Inflammatory macrophage treated with lipopolysaccharide for 1 hour (primary cell): ENCODE measurements around the gene KCTD7.
"Not testable (repeated sequence)": the region's sequence is repeated elsewhere in the genome, so short reads cannot be mapped to it uniquely, and the experiment has no call there.

Experiments used
- DNase-seq, 2 donors: peaks; one replicate each; pipeline ENCODE4 v3.0.0-alpha.2; 2020 to 2022

KCTD7 gene

DNA sequence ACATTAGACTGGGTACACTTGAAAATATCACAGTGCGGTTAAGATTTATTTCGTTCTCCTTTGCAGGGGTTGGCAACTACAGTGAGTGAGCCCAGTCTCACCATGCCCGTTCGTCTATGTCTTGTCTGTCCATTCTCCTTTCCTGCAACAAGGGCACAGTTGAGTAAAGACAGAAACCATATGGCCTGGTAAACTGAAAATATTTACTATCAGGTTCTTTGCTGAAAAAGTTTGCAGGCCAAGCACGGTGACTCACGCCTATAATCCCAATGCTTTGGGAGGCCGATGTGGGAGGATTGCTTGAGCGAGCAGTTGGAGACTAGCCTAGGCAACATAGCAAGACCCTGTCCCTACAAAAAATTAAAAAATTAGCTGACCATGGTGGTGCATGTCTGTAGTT is 11.4 kb upstream of the KCTD7 start:
- DNase-seq: no peak

- DNase-seq: not testable (repeated sequence)
Observed at GRCh38 chr7:66619341-66619948, 9.2 kb upstream of the KCTD7 start.

DNA sequence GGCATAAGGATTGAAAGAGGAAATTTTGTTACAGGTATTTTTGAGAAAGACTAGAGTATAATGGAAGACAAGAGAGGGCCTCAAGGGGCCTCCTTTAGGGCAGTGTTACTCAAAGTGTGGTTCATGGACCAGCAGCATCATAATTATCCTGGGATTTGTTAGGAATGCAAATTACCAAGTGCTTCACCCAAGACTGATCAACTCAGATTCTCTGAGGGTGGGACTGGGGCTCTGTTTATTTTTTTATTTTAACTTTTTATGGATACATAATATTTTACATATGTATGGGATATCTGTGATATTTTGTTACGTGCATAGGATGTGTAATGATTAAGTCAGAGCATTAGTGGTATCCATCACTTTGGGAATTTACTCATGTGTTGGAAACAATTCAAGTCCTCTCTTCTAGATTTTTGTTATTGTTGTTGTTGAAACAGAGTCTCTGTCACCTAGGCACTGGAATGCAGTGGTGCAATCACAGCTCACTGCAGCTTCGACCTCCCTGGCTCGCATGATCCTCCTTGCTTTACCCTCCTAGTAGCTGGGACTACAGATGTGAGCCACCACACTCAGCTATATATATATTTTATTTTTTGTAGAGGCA is 2.2 kb upstream of the KCTD7 start:
- DNase-seq: no peak

GRCh38 chr7:66627151-66627681 is 1.5 kb upstream of the KCTD7 start:
- peak; percentile 56 to 60 for DNase-seq

DNA sequence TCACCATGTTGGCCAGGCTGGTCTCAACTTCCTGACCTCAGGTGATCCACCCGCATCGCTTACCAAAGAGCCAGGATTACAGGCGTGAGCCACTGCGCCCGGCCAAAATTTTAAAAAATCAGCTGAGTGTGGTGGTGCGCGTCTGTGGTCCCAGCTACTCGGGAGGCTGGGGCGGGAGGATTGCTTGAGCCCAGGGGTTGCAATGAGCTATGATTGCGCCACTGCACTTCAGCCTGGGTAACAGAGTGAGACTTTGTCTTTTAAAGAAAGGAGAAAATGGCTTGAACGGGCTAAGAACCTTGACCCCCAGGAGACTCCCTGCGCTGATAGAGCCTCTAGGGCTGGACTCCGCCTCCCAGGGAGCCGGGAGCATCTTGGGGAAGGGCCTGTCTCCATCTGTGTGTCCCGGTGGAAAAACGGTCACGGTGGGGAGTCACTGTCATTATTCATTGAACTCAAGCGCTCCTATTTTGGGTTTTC is 760 bp upstream of the KCTD7 start:
- DNase-seq: no peak

- no peak for DNase-seq
Observed at GRCh38 chr7:66629222-66630062, 761 bp downstream of the KCTD7 start.

- peak in 1 of 2 donors; percentile 67 for DNase-seq
Observed at GRCh38 chr7:66630531-66630930, 1.9 kb downstream of the KCTD7 start.

- peak; percentile 57 to 76 for DNase-seq
Observed at GRCh38 chr7:66631471-66631870, 2.8 kb downstream of the KCTD7 start.

- peak in 1 of 2 donors; percentile 47 for DNase-seq
Observed at GRCh38 chr7:66634816-66635215, 6.1 kb downstream of the KCTD7 start.

GRCh38 chr7:66635322-66635981 is 6.8 kb downstream of the KCTD7 start:
- DNase-seq: not testable (repeated sequence)

GRCh38 chr7:66635982-66636546 is 7.4 kb downstream of the KCTD7 start:
- DNase-seq: peak; percentile 81 to 93

- DNase-seq: no peak
Observed at GRCh38 chr7:66638309-66639099, 9.8 kb downstream of the KCTD7 start.

GRCh38 chr7:66639773-66640172 is 11.1 kb downstream of the KCTD7 start:
- DNase-seq: no peak

DNA sequence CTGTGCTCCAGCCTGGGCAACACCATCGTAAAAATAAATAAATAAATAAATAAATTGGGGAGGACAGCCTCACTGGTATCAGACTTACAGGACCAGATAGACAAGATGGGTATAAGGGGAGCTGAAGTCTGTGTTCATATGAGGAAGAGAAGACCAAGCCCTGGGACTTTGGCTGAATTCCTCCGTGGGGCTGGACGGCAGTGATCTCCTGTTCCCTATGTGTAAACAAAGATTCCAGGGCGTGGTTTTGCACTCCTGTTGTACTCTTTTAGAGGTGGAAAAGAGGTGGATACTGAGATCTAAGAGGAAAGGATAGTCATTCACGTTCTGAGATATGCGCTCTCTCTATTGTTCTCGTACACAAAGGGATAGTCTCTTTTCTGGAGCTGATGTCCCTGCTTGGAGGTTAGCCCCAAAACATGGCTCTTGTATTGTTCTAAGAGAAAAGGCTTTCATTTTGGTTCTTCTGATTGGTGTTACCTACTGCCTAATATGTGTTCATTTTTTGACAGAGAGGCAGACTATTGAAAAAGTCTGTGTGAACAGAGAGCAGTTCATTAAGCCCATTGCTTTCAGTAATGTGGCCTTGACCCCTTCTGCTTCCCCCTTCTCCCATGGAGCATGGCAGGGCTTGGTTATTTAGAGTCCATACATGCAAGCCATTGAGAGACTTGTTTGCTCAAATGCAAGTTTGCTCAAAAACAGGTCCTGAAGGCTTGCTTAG is 12.3 kb downstream of the KCTD7 start:
- DNase-seq: no peak

- no peak for DNase-seq
Observed at GRCh38 chr7:66641526-66641871, 12.8 kb downstream of the KCTD7 start.

GRCh38 chr7:66642186-66642585 is 13.5 kb downstream of the KCTD7 start:
- peak; percentile 28 to 73 for DNase-seq

DNA sequence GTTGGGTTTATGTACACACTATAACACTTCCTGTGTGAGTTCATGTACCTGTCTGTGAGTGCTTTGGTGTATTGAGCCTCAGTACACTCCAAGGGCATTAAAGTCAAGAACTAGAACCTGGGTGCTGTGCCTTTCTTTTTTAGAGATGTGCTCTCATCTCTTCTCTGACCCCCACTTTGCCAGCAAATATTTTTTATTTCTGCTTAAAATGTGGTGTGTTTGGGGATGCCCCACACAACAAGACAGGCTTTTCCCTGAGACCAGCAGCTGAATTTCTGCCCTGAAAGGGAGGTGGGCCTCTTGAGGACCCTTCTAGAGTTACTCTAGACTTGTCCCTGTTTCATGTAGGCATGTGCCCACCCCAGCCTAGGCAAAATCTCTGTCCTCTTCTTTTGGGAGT is 14.3 kb downstream of the KCTD7 start:
- no peak for DNase-seq

GRCh38 chr7:66643395-66643794 is 14.7 kb downstream of the KCTD7 start:
- no peak for DNase-seq

DNA sequence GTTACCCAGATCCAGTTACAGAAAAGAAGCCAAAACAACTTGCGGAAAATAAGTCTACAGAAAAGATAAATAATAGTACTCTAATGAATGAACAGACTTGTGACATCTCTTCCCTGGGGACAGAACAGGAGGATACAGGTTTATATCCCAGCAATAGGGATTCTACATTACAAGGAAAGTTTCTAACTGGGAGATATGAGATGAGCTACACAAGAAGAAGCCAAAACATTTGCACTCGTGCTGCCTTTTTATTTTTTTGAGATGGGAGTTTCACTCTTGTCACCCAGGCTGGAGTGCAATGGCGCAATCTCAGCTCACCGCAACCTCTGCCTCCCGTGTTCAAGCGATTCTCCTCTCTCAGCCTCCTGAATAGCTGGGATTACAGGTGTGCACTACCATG is 22.3 kb downstream of the KCTD7 start:
- DNase-seq: not testable (repeated sequence)

DNA sequence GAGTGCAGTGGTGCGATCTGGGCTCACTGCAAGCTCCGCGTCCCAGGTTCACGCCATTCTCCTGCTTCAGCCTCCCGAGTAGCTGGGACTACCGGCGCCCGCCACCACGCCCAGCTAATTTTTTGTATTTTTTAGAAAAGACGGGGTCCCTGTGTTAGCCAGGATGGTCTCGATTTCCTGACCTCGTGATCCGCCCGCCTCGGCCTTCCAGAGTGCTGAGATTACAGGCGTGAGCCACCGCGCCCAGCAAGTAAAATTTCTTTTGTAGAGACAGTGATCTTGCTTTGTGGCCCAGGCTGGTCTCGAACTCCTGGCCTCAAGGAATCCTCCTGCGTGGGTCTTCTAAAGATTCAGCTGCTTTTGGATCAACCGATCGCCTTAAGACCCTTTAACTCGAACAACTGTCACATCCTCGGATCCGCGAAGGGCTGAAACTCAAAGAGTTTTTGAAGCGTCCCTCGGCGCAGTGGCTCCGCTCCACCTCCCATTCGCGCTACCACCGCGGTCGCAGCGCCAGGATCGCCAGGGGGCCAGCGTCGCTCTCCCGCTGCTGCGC is 25.1 kb downstream of the KCTD7 start:
- not testable (repeated sequence) for DNase-seq
